Neural cell (in vitro differentiated cells): Measurements from ENCODE around the gene BNC2. TPM values are rescaled to one million over a fixed set of nuclear protein-coding genes. Genes with fewer than 3 reads are reported as not detected.
"Not testable (repeated sequence)": the region's sequence is repeated elsewhere in the genome, so short reads cannot be mapped to it uniquely, and the experiment has no call there.

Experiments used
- H2AFZ ChIP-seq: fragments of 200-600, 300-800 bp; sonication (generic), shearing (Covaris generic); 2 replicates; pipeline ENCODE4 v1.6.0; 2014; ENCODE audit warnings: low read depth, mild to moderate bottlenecking, antibody characterized with exemption, low read length, moderate library complexity
- H3F3A ChIP-seq: fragments of 200-600 bp; shearing (Covaris generic); 2 replicates; pipeline ENCODE4 v1.6.1; 2016; ENCODE audit warnings: mild to moderate bottlenecking, moderate library complexity, mixed read lengths, antibody characterized with exemption, low read length; ENCODE audit not compliant: insufficient read depth, poor library complexity, severe bottlenecking
- H3K27ac ChIP-seq: fragments of 200-600, 300-800 bp; sonication (generic), shearing (Covaris generic); 2 replicates; pipeline ENCODE4 v1.5.1; 2014; ENCODE audit warnings: mild to moderate bottlenecking, low read length, moderate library complexity
- H3K27me3 ChIP-seq: fragments of 300-800, 200-600 bp; sonication (generic), shearing (Covaris generic); 2 replicates; pipeline ENCODE4 v1.6.0; 2014; ENCODE audit warnings: mild to moderate bottlenecking, low read depth, low read length, moderate library complexity; ENCODE audit not compliant: insufficient read depth
- H3K36me3 ChIP-seq: fragments of 300-800, 200-600 bp; sonication (generic), shearing (Covaris generic); 2 replicates; pipeline ENCODE4 v1.5.1; 2014; ENCODE audit warnings: mild to moderate bottlenecking, antibody characterized with exemption, low read length, moderate library complexity; ENCODE audit not compliant: insufficient read depth
- H3K4me2 ChIP-seq: fragments of 300-800, 200-600 bp; sonication (generic), shearing (Covaris generic); 2 replicates; pipeline ENCODE4 v1.6.0; 2014; ENCODE audit warnings: mild to moderate bottlenecking, low read length
- H3K4me3 ChIP-seq: fragments of 300-800, 200-600 bp; sonication (generic), shearing (Covaris generic); 2 replicates; pipeline ENCODE4 v1.5.1; 2014; ENCODE audit warnings: mild to moderate bottlenecking, low read length, moderate library complexity
- H3K79me2 ChIP-seq: fragments of 200-600 bp; shearing (Covaris generic); replicated peaks from 2 replicates; pipeline ENCODE4 v1.6.0; 2014; ENCODE audit warnings: mild to moderate bottlenecking, low read length, moderate library complexity; ENCODE audit not compliant: insufficient read depth
- H3K9ac ChIP-seq: fragments of 300-800, 200-600 bp; sonication (generic), shearing (Covaris generic); 2 replicates; pipeline ENCODE4 v1.6.1; 2016; ENCODE audit warnings: mild to moderate bottlenecking, low read length, mixed read lengths
- H3K9me2 ChIP-seq: fragments of 200-600 bp; shearing (Covaris generic); 2 replicates; pipeline ENCODE4 v1.6.1; 2016; ENCODE audit warnings: mild to moderate bottlenecking, low read length, mixed read lengths; ENCODE audit not compliant: insufficient read depth
- H3K9me3 ChIP-seq: fragments of 200-600, 300-800 bp; sonication (generic), shearing (Covaris generic); 2 replicates; pipeline ENCODE4 v1.6.1; 2016; ENCODE audit warnings: mild to moderate bottlenecking, mixed run types, low read length, moderate library complexity, mixed read lengths
- H4K20me1 ChIP-seq: fragments of 200-600 bp; shearing (Covaris generic); 2 replicates; pipeline ENCODE4 v1.6.1; 2016; ENCODE audit warnings: mild to moderate bottlenecking, mixed run types; ENCODE audit not compliant: insufficient read depth
- EP300 ChIP-seq: fragments of 450-650 bp; conservative IDR thresholded peaks from 2 replicates; pipeline ENCODE4 v1.6.1; 2014; ENCODE audit warnings: antibody characterized with exemption, mild to moderate bottlenecking, moderate library complexity; ENCODE audit not compliant: poor library complexity, severe bottlenecking
- EZH2 ChIP-seq: fragments of 200-600, 300-800 bp; shearing (Covaris generic), sonication (generic); IDR thresholded peaks from 2 replicates; pipeline ENCODE4 v1.6.1; 2014; ENCODE audit warnings: antibody characterized with exemption, low read length, borderline replicate concordance, mild to moderate bottlenecking; ENCODE audit not compliant: insufficient read depth, poor library complexity, severe bottlenecking
- MXI1 ChIP-seq: fragments of 450-650 bp; conservative IDR thresholded peaks from 2 replicates; pipeline ENCODE4 v1.6.1; 2014; ENCODE audit warnings: antibody characterized with exemption, mild to moderate bottlenecking; ENCODE audit not compliant: poor library complexity, severe bottlenecking
- POLR2AphosphoS5 ChIP-seq: IDR thresholded peaks from 2 replicates; pipeline ENCODE4 v1.6.1; 2012
- RAD21 ChIP-seq: fragments of 450-650 bp; conservative IDR thresholded peaks from 2 replicates; pipeline ENCODE4 v1.6.1; 2014; ENCODE audit warnings: antibody characterized with exemption, mild to moderate bottlenecking, moderate library complexity
- SMC3 ChIP-seq: fragments of 450-650 bp; conservative IDR thresholded peaks from 2 replicates; pipeline ENCODE4 v1.6.1; 2014; ENCODE audit warnings: antibody characterized with exemption, mild to moderate bottlenecking, moderate library complexity; ENCODE audit not compliant: poor library complexity
- TAF1 ChIP-seq: IDR thresholded peaks from 2 replicates; pipeline ENCODE4 v1.6.1; 2012; ENCODE audit warnings: low read depth
- polyA plus RNA-seq: library from polyadenylated mRNA; depleted of rRNA; stranded (reverse); fragments of >200 nt; gene quantifications from 2 replicates; pipeline ENCODE4 v1.2.3, GENCODE V29; 2014
- TF ChIP-seq, protein P1 (sequence below): fragments of 450-650 bp; IDR thresholded peaks from 2 replicates; pipeline ENCODE4 v1.5.1; 2014; ENCODE audit warnings: antibody characterized with exemption, mild to moderate bottlenecking, moderate library complexity; ENCODE audit not compliant: poor library complexity, severe bottlenecking
- TF ChIP-seq, protein P2 (sequence below): IDR thresholded peaks from 2 replicates; pipeline ENCODE4 v1.6.1; 2012; ENCODE audit warnings: borderline replicate concordance

BNC2 gene
- polyA plus RNA-seq, 1 donor from 2014 or later, result 1.3 TPM

DNA sequence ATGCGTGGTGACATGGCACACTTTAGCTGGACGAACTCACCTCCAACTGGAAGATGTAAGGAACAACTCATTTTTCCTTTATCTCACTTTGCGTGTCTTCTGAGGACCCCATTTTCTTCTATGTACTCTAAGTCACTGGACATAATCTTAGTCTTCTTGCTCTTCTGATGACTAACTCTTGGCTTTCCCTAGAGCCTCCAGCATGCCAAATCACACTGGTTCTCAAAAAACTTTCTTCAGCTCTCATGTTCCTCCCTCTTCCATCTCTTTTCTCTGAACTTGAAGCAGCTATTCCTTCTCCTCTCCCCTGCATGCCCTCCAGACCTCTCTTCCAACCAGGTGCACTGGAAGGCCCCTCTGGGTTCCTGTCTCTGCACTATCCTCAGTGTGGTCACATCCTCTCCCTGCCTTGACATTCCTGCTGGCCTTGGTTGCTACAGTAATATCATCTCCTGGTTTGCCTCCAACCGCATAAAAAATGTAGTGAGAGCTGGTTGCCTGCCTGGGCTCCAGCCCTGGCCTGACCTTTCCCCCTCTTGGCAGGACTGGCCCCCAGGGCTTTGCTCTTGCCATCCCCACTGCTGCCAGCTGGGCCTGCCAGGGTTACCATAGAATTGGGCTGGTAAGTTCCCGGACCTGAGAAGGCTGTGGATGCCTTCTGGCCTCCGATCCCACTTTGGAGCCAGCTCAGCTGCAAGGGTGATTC lies 44.8 kb upstream of the BNC2 start:
- TF ChIP-seq MXI1 (no peak), TAF1 (no peak), SMC3 (no peak), EP300 (no peak), POLR2AphosphoS5 (no peak), RAD21 (no peak), EZH2 (no peak)
- TF ChIP-seq, protein P1, sequence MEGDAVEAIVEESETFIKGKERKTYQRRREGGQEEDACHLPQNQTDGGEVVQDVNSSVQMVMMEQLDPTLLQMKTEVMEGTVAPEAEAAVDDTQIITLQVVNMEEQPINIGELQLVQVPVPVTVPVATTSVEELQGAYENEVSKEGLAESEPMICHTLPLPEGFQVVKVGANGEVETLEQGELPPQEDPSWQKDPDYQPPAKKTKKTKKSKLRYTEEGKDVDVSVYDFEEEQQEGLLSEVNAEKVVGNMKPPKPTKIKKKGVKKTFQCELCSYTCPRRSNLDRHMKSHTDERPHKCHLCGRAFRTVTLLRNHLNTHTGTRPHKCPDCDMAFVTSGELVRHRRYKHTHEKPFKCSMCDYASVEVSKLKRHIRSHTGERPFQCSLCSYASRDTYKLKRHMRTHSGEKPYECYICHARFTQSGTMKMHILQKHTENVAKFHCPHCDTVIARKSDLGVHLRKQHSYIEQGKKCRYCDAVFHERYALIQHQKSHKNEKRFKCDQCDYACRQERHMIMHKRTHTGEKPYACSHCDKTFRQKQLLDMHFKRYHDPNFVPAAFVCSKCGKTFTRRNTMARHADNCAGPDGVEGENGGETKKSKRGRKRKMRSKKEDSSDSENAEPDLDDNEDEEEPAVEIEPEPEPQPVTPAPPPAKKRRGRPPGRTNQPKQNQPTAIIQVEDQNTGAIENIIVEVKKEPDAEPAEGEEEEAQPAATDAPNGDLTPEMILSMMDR, result no peak
- TF ChIP-seq, protein P2, sequence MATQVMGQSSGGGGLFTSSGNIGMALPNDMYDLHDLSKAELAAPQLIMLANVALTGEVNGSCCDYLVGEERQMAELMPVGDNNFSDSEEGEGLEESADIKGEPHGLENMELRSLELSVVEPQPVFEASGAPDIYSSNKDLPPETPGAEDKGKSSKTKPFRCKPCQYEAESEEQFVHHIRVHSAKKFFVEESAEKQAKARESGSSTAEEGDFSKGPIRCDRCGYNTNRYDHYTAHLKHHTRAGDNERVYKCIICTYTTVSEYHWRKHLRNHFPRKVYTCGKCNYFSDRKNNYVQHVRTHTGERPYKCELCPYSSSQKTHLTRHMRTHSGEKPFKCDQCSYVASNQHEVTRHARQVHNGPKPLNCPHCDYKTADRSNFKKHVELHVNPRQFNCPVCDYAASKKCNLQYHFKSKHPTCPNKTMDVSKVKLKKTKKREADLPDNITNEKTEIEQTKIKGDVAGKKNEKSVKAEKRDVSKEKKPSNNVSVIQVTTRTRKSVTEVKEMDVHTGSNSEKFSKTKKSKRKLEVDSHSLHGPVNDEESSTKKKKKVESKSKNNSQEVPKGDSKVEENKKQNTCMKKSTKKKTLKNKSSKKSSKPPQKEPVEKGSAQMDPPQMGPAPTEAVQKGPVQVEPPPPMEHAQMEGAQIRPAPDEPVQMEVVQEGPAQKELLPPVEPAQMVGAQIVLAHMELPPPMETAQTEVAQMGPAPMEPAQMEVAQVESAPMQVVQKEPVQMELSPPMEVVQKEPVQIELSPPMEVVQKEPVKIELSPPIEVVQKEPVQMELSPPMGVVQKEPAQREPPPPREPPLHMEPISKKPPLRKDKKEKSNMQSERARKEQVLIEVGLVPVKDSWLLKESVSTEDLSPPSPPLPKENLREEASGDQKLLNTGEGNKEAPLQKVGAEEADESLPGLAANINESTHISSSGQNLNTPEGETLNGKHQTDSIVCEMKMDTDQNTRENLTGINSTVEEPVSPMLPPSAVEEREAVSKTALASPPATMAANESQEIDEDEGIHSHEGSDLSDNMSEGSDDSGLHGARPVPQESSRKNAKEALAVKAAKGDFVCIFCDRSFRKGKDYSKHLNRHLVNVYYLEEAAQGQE, result no peak
- Histone ChIP-seq H4K20me1 (no peaks in the 10 kb centered on the region), H3K36me3 (no peaks in the 10 kb centered on the region), H3K27me3 (no peaks in the 10 kb centered on the region), H3K9me2 (no peaks in the 10 kb centered on the region), H3K79me2 (no peaks in the 10 kb centered on the region), H3F3A (no peaks in the 10 kb centered on the region), H3K9me3 (no peaks in the 10 kb centered on the region), H3K9ac (no peak overlapping the region), H3K4me3 (no peak overlapping the region), H3K27ac (no peak overlapping the region), H2AFZ (no peak overlapping the region), H3K4me2 (no peak overlapping the region)

DNA sequence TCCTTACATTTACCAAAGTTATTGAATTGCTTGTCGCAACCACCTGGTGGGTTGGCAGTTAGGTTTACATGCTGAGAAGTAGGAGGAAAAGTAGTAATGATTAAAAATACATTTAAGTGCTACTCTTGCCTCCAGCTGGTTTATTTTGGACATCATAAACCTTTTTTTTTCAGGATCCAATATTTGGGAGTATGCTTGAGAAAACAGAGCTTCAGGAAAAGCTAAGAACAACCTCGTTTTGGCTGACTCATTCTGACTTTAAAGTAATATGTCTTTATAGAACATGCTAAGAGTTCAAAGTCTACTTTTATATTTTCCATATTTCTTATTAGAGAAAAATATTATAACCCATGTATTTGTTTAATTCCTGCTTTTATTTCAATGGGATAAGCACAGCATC lies 41.7 kb upstream of the BNC2 start:
- Histone ChIP-seq H3K9me2 (no peaks in the 10 kb centered on the region), H3K4me2 (no peak overlapping the region), H3K27ac (no peak overlapping the region), H3K4me3 (no peak overlapping the region), H3K27me3 (no peaks in the 10 kb centered on the region), H4K20me1 (no peaks in the 10 kb centered on the region), H3K9me3 (no peaks in the 10 kb centered on the region), H3K79me2 (no peaks in the 10 kb centered on the region), H3K36me3 (no peaks in the 10 kb centered on the region), H3F3A (no peaks in the 10 kb centered on the region), H2AFZ (no peak overlapping the region), H3K9ac (no peak overlapping the region)
- TF ChIP-seq, protein P2, result no peak
- TF ChIP-seq POLR2AphosphoS5 (no peak), RAD21 (no peak), EP300 (no peak), MXI1 (no peak), TAF1 (no peak), EZH2 (no peak), SMC3 (no peak)
- TF ChIP-seq, protein P1, result no peak

DNA sequence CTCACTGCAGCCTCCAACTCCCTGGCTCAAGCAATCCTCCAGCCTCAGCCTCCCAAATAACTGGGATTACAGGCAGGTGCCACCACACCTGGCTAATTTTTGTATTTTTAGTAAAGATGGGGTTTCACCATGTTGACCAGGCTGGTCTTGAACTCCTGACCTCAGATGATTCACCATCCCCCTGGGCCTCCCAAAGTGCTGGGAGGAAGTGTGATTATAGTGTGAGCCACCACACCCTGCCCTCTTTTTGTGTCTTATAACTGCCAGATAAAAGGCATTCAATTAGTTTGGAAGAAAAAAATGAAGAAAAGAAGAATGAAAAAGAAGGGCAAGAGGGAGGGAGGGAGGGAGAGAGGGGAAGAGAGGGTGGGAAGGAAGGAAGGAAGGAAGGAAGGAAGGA lies 37.7 kb upstream of the BNC2 start:
- not testable (repeated sequence) for H3K9ac ChIP-seq, H3K4me3 ChIP-seq, H3F3A ChIP-seq, H2AFZ ChIP-seq, H3K27ac ChIP-seq, H4K20me1 ChIP-seq, H3K9me3 ChIP-seq, H3K36me3 ChIP-seq, H3K9me2 ChIP-seq, H3K4me2 ChIP-seq, H3K27me3 ChIP-seq, H3K79me2 ChIP-seq
